Cardiac muscle cell (in vitro differentiated cells and primary cell): Measurements from ENCODE around the gene DSPP. TPM values are rescaled to one million over a fixed set of nuclear protein-coding genes. Genes with fewer than 3 reads are reported as not detected.

ENCODE experiments used
- DNase-seq, 2 donors: peaks; one replicate each; pipeline versions ENCODE4 v3.0.0 to v3.0.0-alpha.2; 2010 to 2017; ENCODE audit warnings: low read depth in 1 of 2, low spot score in 1 of 2
- H3K27ac ChIP-seq: fragments of 200-600 bp; sonication (generic); 2 replicates; pipeline ENCODE4 v1.5.1; 2016
- H3K27me3 ChIP-seq: fragments of 200-600 bp; sonication (generic); 2 replicates; pipeline ENCODE4 v1.6.0; 2016; ENCODE audit warnings: control low read depth
- H3K36me3 ChIP-seq: fragments of 200-600 bp; sonication (generic); 2 replicates; pipeline ENCODE4 v1.5.1; 2016; ENCODE audit warnings: control low read depth
- H3K4me1 ChIP-seq: fragments of 200-600 bp; sonication (generic); 2 replicates; pipeline ENCODE4 v1.8.1; 2017; ENCODE audit warnings: low read depth, mild to moderate bottlenecking, mixed run types
- H3K4me3 ChIP-seq: fragments of 200-600 bp; sonication (generic); 2 replicates; pipeline ENCODE4 v1.5.1; 2016; ENCODE audit warnings: mild to moderate bottlenecking
- H3K9me3 ChIP-seq: fragments of 200-600 bp; sonication (generic); 2 replicates; pipeline ENCODE4 v1.5.1; 2017; ENCODE audit warnings: low read depth, mild to moderate bottlenecking, control low read depth
- CTCF ChIP-seq: IDR thresholded peaks from 2 replicates; pipeline ENCODE4 v1.5.1; 2012; ENCODE audit warnings: low read depth, mild to moderate bottlenecking, low read length
- polyA plus RNA-seq: library from polyadenylated mRNA; unstranded; fragments of >200 nt; fragmentation: Nextera tagmentation; extraction: Ambion mirVana; gene quantifications from 2 replicates; pipeline ENCODE4 v1.2.1, GENCODE V29; 2016
- total RNA-seq: library from RNA; depleted of rRNA; stranded (reverse); fragments of >200 nt; gene quantifications from 2 replicates; pipeline ENCODE4 v1.2.3, GENCODE V29; 2016

Gene DSPP
- total and polyA plus RNA-seq, 2 experiments from 2014 or later, result not detected

GRCh38 chr4:87651941-87652340 lies 43.6 kb downstream of the DSPP start:
- Histone ChIP-seq H3K9me3 (no peaks in the 10 kb centered on the region), H3K4me3 (no peak overlapping the region), H3K4me1 (no peaks in the 10 kb centered on the region), H3K27ac (no peak overlapping the region), H3K27me3 (no peaks in the 10 kb centered on the region), H3K36me3 (no peaks in the 10 kb centered on the region)
- TF ChIP-seq CTCF, result no peak
- peak in 1 of 2 donors; percentile 2 for DNase-seq

- DNase-seq, result no peak
- Histone ChIP-seq H3K4me1 (no peaks in the 10 kb centered on the region), H3K4me3 (no peak overlapping the region), H3K9me3 (no peaks in the 10 kb centered on the region), H3K27ac (no peak overlapping the region), H3K27me3 (no peaks in the 10 kb centered on the region), H3K36me3 (no peaks in the 10 kb centered on the region)
- TF ChIP-seq CTCF, result no peak
These were observed 46.2 kb downstream of the DSPP start for GRCh38 chr4:87654487-87655044.

- no peaks in the 10 kb centered on the region for H3K9me3 ChIP-seq
- DNase-seq, result peak in 1 of 2 donors; percentile 51
- no peaks in the 10 kb centered on the region for H3K36me3 ChIP-seq
- no peak for TF ChIP-seq CTCF
- no peaks in the 10 kb centered on the region for H3K27me3 ChIP-seq
- H3K4me1 ChIP-seq, result no peaks in the 10 kb centered on the region
- H3K27ac ChIP-seq, result no peak overlapping the region
- no peak overlapping the region for H3K4me3 ChIP-seq
These were observed 49.2 kb downstream of the DSPP start for GRCh38 chr4:87657525-87657924.

GRCh38 chr4:87659247-87659931 lies 51.1 kb downstream of the DSPP start:
- no peaks in the 10 kb centered on the region for H3K9me3 ChIP-seq
- no peaks in the 10 kb centered on the region for H3K4me1 ChIP-seq
- H3K36me3 ChIP-seq, result no peaks in the 10 kb centered on the region
- H3K27ac ChIP-seq, result no peak overlapping the region
- no peak for TF ChIP-seq CTCF
- no peak for DNase-seq
- no peak overlapping the region for H3K4me3 ChIP-seq
- no peaks in the 10 kb centered on the region for H3K27me3 ChIP-seq

- H3K27ac ChIP-seq, result no peak overlapping the region
- DNase-seq, result no peak
- H3K27me3 ChIP-seq, result no peaks in the 10 kb centered on the region
- no peak for TF ChIP-seq CTCF
- no peaks in the 10 kb centered on the region for H3K36me3 ChIP-seq
- no peaks in the 10 kb centered on the region for H3K4me1 ChIP-seq
- no peak overlapping the region for H3K4me3 ChIP-seq
- no peaks in the 10 kb centered on the region for H3K9me3 ChIP-seq
These were observed 54.5 kb downstream of the DSPP start for GRCh38 chr4:87662871-87663270.

Other genes starting within 250 kb of the DSPP start
- gene HSD17B11, start 217.3 kb upstream of the DSPP start, total RNA-seq, result 10.1 and 18.9 TPM in 2 replicates
- gene HSD17B11, start 217.3 kb upstream of the DSPP start, polyA plus RNA-seq, result 17.4 and 22.5 TPM in 2 replicates
- gene NUDT9, start 186.0 kb upstream of the DSPP start, total RNA-seq, result 17.4 and 21.8 TPM in 2 replicates
- gene NUDT9, start 186.0 kb upstream of the DSPP start, polyA plus RNA-seq, result 30.6 and 41.6 TPM in 2 replicates
- gene SPARCL1, start 79.2 kb upstream of the DSPP start, total RNA-seq, result 0.11 TPM in 1 of 2 replicates, not detected in the other
- gene SPARCL1, start 79.2 kb upstream of the DSPP start, polyA plus RNA-seq, result not detected in 2 replicates
- gene DMP1, start 41.8 kb downstream of the DSPP start, total RNA-seq, result not detected in 2 replicates
- not detected in 2 replicates for gene DMP1, start 41.8 kb downstream of the DSPP start, polyA plus RNA-seq
- gene IBSP, start 191.0 kb downstream of the DSPP start, total RNA-seq, result not detected in 2 replicates
- not detected in 2 replicates for gene IBSP, start 191.0 kb downstream of the DSPP start, polyA plus RNA-seq
- gene MEPE, start 224.4 kb downstream of the DSPP start, total RNA-seq, result not detected in 2 replicates
- gene MEPE, start 224.4 kb downstream of the DSPP start, polyA plus RNA-seq, result not detected in 2 replicates